GM12864 (cell line): Measurements from ENCODE around the gene OR10H5.
"Not testable (repeated sequence)": the region's sequence is repeated elsewhere in the genome, so short reads cannot be mapped to it uniquely, and the experiment has no call there.

Experiments used
- DNase-seq: peaks from one replicate; pipeline ENCODE4 v3.0.0-alpha.2; 2011; ENCODE audit warnings: low read depth
- H3K4me3 ChIP-seq: 2 replicates; pipeline ENCODE4 v1.5.1; 2011; ENCODE audit warnings: mild to moderate bottlenecking, low read depth, low read length, control low read depth
- TF ChIP-seq, protein P1 (sequence below): IDR thresholded peaks from 2 replicates; pipeline ENCODE4 v1.5.1; 2011; ENCODE audit warnings: low read depth, mild to moderate bottlenecking, moderate library complexity, low read length, control low read depth, inconsistent platforms; ENCODE audit errors: missing control alignments

The OR10H5 gene

DNA sequence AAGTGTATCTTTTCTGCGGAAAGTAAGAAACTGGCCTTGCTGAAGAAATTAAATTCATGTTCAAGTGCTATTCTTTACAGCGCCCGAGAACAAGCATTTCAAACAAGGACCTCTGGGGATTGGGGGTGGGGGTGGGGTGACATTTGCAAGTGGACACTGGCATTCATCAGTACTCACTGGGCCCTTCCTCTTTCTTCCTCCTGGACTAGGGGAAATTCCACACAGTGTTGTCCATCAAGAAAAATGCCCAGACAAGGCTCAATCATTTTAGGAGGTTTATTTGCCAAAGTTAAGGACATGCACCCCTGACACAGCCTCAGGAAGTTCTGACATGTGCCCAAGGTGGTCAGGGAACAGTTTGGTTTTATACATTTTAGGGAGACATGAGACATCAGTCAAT, 50.9 kb downstream of the OR10H5 start:
- no peak overlapping the region for H3K4me3 ChIP-seq
- TF ChIP-seq, protein P1, sequence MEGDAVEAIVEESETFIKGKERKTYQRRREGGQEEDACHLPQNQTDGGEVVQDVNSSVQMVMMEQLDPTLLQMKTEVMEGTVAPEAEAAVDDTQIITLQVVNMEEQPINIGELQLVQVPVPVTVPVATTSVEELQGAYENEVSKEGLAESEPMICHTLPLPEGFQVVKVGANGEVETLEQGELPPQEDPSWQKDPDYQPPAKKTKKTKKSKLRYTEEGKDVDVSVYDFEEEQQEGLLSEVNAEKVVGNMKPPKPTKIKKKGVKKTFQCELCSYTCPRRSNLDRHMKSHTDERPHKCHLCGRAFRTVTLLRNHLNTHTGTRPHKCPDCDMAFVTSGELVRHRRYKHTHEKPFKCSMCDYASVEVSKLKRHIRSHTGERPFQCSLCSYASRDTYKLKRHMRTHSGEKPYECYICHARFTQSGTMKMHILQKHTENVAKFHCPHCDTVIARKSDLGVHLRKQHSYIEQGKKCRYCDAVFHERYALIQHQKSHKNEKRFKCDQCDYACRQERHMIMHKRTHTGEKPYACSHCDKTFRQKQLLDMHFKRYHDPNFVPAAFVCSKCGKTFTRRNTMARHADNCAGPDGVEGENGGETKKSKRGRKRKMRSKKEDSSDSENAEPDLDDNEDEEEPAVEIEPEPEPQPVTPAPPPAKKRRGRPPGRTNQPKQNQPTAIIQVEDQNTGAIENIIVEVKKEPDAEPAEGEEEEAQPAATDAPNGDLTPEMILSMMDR: no peak
- DNase-seq: no peak

DNA sequence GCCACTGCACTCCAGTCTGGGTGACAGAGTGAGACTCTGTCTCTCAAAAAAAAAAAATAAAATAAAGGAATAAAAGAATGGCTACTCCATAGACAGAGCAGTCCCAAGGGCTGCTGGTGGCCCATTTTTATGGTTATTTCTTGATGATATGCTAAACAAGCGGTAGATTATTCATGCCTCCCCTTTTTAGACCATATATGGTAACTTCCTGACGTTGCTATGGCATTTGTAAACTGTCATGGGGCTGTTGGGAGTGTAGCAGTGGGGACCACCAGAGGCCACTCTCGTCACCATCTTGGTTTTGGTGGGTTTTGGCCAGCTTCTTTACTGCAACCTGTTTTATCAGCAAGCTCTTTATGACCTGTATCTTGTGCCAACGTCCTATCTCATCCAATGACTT, 52.4 kb downstream of the OR10H5 start:
- not testable (repeated sequence) for H3K4me3 ChIP-seq, DNase-seq

DNA sequence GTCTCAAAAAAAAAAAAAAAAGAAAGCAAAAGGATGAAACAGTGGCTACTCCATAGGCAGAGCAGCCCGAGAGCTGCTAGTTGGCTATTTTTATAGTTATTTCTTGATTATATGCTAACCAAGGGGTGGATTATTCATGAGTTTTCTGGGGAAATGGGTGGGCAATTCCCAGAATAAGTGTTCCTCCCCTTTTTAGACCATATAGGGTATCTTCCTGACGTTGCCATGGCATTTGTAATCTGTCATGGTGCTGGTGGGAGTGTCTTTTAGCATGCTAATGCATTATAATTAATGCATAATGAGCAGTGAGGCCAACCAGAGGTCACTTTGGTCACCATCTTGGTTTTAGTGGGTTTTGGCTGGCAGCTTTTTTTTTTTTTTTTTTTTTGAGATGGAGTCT, 53.4 kb downstream of the OR10H5 start:
- DNase-seq: no peak
- H3K4me3 ChIP-seq: no peak overlapping the region
- TF ChIP-seq, protein P1: no peak

DNA sequence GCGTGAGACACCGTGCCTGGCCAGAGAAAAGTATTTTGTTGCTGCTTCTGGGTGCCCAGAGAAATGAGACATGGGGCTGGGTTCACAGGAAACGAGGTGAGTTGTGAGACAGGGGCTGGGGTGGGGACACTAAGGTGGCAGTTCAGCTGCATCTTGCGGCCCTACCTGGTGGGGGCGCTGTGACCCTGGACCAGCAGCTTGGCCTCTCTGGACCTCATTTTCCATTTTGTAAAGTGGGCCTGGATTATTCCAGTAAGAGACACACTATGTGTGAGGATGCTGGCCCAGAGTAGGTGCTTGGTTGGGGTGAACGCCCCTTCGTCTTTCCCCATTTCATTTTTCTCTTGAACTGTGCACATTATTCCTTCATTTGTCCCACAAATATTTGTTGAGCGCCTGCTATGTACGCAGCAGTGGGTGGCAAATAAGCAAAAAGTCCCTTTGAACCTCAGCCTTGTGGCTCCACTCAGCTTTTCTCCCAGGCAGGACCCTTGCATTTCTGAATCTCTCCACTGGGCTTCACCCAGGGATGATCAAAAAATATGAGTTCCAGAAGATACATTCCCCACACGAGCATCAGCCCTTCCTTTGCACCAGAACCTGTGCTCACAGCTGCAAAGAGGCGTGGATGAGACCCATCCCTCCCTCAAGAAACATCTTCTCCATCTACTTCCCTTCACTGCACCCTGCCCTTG, 54.6 kb downstream of the OR10H5 start:
- no peak overlapping the region for H3K4me3 ChIP-seq
- TF ChIP-seq, protein P1: peak; percentile 40
- DNase-seq: no peak

DNA sequence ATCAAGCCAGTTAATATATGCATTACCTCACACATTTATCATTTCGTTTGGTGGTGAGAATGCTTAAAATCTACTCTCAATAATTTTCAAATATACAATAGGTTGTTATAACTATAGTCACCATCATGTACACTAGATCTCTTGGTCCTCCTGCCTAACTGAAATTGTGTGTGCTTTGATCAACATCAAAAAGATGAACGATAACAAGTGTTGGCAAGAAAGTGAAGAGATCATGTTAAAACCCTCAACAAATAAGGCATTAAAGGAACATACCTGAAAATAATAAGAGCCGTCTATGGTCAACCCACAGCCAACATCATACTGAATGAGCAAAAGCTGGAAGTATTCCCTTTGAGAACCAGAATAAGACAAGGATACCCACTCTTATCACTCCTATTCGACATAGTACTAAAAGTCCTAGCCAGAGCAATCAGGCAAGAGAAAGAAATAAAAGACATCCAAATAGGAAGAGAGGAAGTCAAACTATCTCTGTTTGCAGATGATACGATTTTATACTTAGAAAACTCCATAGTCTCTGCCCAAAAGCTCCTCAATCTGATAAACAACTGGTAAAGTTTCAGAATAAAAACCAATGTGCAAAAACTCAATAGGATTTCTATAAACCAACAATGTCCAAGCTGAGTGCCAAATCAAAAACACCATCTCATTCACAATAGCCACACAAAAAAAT, 55.9 kb downstream of the OR10H5 start:
- no peak for DNase-seq
- no peak overlapping the region for H3K4me3 ChIP-seq
- TF ChIP-seq, protein P1: no peak

DNA sequence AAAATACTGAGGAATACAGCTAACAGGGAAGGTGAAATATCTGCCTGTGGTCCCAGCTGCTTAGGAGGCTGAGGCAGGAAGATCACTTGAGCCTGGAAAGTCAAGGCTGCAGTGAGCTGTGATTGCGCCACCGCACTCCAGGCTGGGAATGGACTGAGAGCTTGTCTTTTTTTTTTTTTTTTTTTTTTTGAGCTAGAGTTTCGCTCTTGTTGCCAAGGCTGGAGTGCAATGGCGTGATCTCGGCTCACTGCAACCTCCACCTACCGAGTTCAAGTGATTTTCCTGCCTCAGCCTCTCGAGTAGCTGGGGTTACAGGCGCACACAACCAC, 56.4 kb downstream of the OR10H5 start:
- H3K4me3 ChIP-seq, DNase-seq: not testable (repeated sequence)

DNA sequence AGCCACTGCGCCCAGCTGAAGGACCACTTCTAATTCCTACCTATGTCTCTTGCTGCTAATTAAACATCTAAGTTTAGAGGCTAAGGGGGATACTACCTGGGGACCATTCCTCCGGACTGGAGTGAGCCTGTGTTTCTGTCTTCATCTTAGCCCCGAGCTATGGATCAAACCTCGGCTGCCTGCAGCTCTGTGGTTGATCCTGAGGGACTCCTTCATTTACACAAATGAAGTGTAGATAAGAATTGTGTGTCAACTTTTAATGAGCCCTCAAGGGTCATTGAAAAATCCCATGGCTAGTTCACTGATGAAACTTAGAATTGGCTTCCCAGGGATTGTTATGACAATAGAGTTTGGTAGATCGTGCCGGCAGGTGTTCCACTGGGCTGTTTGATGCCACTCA, 59.5 kb downstream of the OR10H5 start:
- TF ChIP-seq, protein P1: no peak
- DNase-seq: no peak
- no peak overlapping the region for H3K4me3 ChIP-seq

DNA sequence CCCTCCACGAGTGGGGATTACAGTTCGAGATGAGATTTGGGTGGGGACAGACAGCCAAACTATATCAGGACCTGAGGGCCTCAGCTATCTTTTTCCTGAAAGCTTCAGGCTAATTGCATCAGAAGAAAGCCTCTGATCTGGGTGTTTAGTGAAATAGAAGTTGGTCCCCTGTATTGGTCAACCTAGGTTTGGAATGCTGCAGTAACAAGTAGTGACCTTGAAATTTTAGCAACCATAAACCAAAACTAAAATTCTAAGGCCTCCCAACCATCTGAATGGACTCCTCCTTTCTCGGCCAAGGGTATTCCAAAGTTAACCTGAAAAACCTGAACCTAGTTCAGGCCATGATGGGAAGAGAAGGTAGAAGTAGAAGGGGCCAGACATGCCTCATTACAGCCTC, 62.9 kb downstream of the OR10H5 start:
- no peak overlapping the region for H3K4me3 ChIP-seq
- no peak for DNase-seq
- TF ChIP-seq, protein P1: no peak
